ENCODE results near the gene GPR153.

DNA sequence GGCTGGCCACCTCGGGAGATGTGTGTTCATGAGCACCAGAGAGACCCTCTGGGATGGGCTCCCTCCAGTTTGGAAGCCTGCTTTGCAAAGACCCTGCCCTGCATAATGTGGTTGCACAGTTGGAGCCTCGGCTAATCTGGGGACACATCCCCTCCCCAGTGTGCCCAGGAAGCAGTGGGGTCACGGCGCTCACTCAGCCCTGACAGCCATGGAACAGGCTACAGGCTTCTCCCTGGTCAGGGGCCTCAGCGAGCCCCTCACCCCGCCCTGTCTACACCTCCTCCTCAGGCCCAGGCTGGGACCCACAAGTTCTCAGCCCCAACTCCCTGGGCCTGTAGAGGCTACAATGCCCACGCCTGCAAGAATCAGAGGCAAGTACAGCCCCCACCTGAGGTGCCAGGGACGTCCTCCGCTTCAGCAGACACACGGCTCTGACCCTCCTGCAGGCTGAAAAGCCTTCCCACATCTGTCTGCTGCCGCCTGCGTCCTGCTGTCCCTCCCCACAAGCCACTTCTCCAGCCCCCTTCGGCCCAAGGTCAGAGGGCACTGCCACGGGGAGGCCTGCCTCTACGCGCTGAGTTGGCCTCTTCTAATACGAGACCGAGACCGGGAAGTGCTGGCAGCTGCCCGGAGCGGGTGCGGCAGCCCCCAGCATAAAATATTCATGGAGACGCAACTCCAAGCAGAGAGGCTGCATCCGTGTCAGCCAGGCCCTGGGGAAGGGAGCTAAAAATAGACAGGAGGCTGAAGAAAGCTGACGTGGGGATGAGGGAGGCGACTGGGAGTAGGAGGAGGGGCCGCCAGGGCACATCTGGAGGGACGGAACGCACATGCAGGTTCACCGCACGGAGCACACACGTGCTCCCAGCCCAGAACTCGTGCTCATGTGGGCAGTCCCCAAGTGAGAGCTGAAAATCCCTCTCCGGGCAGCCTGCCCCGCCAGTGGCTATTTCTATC is 15.2 kb upstream of the GPR153 start:
- TF ChIP-seq, protein P1, sequence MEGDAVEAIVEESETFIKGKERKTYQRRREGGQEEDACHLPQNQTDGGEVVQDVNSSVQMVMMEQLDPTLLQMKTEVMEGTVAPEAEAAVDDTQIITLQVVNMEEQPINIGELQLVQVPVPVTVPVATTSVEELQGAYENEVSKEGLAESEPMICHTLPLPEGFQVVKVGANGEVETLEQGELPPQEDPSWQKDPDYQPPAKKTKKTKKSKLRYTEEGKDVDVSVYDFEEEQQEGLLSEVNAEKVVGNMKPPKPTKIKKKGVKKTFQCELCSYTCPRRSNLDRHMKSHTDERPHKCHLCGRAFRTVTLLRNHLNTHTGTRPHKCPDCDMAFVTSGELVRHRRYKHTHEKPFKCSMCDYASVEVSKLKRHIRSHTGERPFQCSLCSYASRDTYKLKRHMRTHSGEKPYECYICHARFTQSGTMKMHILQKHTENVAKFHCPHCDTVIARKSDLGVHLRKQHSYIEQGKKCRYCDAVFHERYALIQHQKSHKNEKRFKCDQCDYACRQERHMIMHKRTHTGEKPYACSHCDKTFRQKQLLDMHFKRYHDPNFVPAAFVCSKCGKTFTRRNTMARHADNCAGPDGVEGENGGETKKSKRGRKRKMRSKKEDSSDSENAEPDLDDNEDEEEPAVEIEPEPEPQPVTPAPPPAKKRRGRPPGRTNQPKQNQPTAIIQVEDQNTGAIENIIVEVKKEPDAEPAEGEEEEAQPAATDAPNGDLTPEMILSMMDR (IDR thresholded peaks at IDR 0.05), result no peak
- no peak for TF ChIP-seq NRF1 (IDR thresholded peaks at IDR 0.05; ENCODE audit: low read depth, low read length)
- no peak for TF ChIP-seq YY1 (IDR thresholded peaks at IDR 0.05; ENCODE audit: low read depth)
- TF ChIP-seq GATA2 (CRISPR knock-in tag; IDR thresholded peaks at IDR 0.05), result no peak
- no peak for TF ChIP-seq RCOR1 (IDR thresholded peaks at IDR 0.05; ENCODE audit: low read length)

All from SK-N-SH (cell line).